ENCODE data around the gene CLCN5.

The CLCN5 gene

DNA sequence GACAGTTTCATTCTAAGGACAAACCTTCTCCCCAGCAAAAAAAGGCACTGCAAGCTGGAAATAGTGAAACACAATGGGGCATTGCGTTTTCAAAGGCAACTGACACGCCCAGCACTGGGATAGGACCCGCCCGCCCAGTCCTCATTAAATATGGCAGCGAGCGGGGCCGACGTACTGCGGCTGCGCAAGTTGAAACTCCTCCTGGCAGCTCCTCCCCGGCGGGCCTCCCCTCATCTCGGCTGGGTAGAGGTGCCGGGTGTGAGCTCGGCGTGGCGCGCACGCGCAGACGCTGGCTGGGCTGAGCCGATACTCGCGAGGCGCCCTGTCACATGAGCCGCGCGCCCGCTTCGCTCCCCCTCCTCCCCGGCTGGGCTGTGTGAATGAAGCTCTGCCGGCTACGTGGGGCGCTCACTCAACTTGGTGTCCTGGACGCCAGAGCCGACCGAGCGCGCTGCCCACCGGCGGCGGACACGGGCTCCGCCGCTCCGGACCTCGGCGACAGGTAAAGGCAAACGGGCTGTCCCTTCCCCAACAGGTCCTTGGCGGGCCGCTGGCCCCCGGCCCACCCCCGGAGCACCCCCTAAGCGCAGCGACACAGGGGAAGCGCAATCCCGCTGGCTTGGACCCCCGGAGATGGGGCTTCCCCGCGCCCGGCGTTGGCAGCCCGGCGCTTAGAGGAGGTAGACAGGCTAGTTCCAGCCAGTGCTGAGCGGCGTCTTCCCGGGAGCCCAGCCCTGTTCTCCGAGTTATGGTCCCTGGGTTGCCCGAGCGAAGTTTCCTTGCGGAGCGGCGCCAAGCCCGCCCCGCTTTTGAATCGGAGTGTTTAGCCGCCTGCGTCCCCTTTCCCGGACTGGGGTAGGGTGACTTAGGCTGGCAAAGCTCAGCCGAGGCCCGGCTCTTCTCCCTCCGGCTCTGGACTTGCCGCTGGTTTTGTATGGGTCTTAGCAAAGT lies at the start of gene CLCN5:
Gene CLCN5, plus strand, starts transcription at position 306 of the 951 bp plus-strand sequence. CDS start 2,703 bp downstream, outside the sequence.
- peak; percentile 93 for DNase-seq

DNA sequence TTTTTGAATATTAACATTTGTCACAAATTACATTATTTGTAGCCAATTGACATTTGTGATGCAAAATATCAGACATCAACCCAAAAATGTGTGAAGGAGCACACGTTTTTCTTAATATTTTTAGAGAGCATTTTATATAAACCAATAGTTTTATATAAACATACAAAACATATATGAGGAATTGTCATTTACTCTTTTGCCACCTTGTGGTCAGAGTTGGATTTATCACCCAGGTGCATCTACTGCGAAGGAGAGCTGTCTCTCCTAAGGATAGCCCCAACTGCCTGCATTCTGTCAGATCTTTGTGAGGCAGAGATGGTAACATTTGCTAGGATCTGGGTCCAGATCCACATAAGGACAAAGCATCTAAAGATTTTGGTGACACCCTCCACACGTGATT lies 45.6 kb upstream of the CLCN5 start:
- no peak for DNase-seq

DNA sequence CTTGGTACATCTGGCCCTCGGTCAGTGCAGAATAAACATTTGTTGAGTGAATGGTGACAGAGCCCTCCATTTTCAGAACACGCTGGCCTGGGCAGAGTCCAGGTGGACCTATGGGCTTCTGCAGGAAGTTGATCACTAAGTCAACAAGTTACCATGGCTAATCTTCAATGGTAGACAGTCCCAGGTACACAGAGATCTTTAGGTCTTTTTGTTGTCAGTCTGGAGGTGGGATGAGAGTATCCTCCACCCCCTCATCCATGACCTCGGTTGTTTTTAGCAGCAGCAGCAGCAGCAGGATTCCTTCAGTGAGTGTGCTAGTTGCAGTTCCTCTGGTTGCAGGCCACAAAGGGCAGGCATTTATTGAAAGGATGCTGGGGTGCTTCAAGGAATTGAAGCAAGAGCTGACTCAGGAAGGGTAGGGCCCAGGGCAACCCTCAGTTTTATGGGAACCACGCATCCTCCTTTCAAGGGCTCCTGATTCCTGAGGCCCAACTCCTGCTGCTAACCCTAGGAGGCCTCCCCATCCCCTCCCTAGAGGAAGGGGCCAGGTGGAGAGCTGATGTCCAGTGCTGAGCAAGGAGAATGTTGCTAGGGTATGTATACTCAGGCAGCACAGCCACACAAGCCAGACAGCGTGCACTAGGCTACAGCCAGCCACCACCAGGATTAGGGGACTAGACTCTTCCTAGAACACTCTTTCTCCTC lies 44.8 kb upstream of the CLCN5 start:
- DNase-seq = no peak

DNA sequence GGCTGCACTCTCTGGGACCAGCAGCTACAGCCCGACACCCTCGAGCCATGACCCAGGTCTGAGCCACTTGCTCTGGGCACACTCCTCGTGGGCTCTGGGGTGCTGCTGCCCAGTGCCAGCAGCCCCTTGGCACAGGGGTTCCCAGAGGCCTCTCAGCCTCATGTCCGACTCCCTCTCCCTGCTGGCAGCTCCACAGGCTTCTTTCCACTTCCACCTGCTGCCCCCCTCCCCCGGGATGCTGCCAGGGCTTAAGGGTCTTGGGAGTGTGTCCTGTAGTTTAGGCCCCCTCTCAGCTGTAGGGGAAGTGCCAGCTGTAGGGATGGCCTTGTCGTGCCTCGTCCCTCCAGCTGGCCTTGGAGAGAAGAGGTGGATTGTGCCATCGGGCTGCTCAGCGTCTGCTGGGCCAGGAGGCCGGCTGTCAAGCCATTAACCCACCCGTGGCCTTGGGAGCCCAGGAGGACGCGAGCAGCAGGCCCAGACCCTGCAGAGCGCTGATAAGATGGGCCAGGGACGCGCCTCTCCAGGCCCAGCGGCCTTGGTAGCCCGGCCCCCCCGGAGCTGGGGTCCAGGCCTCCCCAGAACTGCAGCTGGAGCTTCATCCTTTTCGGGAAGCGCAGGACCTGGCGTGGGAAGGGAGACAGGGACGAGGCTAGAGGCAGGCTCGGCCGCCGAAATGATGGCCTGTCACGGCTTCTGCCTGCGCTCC lies 44.1 kb upstream of the CLCN5 start:
- no peak for DNase-seq

DNA sequence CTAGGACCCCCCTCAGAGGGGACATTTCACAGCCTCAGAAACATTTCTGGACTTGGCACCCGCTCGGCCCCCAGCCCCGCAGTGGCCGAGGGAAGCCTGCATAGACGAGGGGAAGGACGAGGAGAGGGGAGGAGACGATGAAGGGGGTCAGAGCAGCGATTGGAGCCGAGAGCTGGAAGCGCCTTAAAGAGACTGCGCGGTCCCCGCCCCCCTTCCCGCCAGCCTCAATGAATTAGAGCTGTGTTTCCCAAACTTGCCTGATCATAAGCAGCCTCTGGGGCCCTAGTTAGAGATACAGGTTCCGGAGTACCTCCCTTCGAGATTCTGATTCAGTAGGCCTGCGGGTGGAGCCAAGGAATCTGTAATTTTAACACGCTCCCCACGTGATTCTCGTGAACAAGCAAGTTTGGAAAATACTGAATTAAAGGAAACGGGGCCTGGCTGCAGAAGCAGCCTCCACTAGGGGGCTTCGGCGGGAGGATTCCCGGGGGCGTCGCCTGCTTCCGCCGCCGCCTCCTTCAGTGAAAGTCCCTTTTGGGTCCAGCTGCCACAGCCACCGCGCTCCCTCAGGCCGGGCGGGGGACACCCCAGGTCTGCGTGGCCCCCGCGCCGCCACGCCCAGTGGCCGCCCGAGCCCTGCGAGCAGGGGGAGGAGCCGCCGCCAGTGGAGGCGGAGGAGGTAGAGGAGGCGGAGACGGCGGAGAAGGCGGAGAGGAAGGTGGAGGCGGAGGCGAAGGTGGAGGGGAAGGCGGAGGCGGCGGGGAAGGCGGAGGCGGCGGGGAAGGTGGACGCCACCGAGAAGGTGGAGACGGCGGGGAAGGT lies 43.4 kb upstream of the CLCN5 start, which contains the start of gene USP27X:
Gene USP27X, plus strand, starts transcription at position 651 of the 822 bp plus-strand sequence. CDS start 824 bp downstream, outside the sequence.
- peak; percentile 76 for DNase-seq

DNA sequence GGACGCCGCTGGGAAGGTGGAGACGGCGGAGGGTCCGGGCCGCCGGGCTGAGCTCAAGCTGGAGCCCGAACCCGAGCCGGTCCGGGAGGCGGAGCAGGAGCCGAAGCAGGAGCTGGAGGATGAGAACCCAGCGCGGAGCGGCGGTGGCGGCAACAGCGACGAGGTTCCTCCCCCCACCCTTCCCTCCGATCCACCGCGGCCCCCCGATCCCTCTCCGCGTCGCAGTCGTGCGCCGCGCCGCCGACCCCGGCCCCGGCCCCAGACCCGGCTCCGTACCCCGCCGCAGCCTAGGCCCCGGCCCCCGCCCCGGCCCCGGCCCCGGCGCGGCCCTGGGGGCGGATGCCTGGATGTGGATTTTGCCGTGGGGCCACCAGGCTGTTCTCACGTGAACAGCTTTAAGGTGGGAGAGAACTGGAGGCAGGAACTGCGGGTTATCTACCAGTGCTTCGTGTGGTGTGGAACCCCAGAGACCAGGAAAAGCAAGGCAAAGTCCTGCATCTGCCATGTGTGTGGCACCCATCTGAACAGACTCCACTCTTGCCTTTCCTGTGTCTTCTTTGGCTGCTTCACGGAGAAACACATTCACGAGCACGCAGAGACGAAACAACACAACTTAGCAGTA lies 42.6 kb upstream of the CLCN5 start:
- no peak for DNase-seq

DNA sequence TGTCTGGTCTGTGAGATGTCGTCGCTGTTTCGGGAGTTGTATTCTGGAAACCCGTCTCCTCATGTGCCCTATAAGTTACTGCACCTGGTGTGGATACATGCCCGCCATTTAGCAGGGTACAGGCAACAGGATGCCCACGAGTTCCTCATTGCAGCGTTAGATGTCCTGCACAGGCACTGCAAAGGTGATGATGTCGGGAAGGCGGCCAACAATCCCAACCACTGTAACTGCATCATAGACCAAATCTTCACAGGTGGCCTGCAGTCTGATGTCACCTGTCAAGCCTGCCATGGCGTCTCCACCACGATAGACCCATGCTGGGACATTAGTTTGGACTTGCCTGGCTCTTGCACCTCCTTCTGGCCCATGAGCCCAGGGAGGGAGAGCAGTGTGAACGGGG lies 41.7 kb upstream of the CLCN5 start:
- no peak for DNase-seq

DNA sequence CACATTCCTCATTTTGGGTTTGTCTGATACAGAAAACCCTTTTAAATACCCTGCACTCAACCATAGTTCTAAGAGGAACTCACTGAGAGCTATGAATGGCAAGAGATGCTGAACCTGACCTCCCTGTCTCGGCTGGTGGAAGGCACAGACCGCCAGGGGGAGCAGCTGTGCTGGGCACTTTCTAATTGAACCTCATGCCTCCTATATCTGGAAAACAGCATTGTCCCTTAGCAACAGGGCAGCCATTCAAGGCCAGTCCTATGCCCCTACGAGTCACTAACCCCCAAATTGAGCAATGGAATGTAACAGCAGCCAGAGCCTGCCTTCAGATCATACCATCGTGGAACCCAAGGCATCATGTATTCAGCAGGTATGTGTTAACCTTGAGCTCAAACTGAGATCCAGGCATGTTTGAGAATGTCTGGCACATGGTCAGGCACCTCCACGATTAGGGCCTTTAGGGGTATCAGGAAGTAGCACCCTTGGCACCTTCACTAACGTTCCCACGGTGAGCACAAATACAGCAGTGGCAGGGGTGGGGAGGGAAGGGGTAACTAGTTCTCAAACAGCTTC lies 38.0 kb upstream of the CLCN5 start:
- peak; percentile 69 for DNase-seq

DNA sequence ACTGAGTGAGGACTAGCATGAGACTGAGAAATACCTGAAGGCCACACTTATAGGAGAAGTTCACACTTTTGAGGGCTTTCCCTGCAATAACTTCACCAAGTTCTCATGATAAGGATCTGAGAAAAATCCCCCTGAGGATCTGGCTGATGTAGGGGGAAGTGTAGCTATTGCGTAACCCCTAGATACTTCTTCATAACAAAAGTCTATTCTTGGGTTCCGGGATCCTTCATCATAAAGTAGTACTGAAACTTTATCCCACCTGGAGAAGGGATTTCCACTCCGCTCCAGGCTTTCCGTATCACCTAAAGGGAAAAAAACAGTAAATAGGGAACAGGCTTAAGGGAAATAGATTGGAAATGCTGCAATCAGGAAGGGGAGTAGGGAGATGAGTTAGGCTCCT lies 29.9 kb upstream of the CLCN5 start:
- no peak for DNase-seq

DNA sequence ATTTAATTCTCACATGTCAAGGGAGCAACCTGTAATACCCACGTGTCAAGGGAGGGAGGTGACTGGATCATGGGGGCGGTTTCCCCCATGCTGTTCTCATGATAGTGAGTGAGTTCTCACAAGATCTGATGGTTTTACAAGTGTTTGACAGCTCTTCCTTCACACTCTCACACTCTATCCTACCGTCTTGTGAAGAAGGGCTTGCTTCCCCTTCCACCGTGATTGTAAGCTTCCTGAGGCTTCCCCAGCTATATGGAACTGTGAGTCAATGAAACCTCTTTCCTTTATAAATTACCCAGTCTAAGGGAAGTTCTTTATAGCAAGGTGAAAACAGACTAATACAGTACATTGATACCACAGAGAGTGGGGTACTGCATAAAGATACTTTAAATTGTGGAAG lies 25.4 kb upstream of the CLCN5 start:
- no peak for DNase-seq

DNA sequence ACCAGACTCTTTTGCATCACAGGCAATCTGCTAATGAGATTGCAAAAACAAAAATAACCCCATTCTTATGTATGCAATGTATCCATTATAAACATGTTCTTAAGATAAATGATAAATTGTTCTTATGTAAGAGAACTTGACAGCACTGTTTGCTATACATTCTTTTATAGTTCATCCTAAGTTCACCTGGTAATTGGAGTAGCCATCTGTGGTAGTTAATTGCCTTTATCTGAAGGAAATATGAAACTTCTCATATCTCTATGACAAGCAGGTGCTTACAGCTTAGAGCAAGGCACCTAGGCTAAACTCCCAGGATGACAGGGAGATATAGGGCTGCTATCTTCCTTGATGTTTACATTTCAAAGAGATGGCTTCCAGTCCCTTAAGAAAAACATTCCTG lies 21.3 kb upstream of the CLCN5 start:
- DNase-seq = no peak

DNA sequence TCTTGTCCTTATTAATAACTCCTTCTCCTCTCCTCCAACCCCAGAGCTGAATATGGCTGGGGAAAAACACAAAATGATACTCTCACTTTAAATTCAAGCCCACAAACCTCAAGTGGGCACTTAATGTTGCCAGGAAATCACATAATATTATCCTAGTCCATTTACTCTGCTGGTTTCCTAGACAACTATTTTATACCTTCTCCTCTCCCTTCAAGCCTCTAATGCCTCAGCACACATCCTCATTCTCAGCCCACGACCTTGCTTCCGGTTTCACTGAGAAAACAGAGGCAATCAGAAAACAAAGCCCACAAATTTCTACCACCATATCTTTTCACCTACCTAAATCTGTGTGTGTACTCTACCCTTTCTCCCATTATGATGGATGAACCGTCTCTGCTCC lies 12.1 kb upstream of the CLCN5 start:
- no peak for DNase-seq

DNA sequence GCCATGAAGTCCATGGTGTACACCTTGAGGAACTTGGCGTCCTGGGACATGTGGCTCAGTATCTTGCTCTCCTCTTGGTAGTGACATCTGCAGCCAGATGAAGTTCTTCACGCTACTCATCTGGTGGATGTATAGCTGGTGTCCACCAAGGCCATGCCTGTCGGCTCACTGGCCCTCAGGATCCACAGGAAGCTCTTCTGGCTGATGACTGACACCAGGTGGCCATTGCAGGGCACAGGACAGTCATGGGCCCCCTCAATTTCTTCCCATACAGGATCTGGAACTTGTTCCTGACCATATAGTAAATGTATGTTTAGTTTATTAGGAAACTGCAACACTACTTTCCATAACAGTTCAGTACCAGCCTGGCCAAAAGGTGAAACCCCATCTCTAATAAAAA lies 10.3 kb upstream of the CLCN5 start:
- DNase-seq = no peak

DNA sequence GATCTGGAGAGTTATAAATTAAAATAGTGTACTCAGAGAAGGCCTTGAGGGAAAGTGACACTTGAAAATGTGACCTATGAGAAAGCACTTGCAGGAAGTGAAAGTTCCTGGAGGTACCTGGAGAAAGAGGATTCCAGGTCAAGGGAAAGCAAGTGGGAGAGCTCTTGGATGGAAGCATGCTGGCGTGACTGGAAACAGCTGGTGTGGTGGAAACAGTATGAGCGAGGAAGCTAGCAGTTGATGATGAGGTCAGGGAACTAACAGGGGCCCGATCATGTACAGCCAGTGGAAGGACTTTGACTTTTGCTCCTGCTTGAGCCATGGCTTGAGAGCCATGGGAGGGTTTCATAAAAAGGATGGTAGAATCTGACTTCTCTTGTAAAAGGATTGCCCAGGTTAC lies 9.5 kb upstream of the CLCN5 start:
- DNase-seq = no peak

DNA sequence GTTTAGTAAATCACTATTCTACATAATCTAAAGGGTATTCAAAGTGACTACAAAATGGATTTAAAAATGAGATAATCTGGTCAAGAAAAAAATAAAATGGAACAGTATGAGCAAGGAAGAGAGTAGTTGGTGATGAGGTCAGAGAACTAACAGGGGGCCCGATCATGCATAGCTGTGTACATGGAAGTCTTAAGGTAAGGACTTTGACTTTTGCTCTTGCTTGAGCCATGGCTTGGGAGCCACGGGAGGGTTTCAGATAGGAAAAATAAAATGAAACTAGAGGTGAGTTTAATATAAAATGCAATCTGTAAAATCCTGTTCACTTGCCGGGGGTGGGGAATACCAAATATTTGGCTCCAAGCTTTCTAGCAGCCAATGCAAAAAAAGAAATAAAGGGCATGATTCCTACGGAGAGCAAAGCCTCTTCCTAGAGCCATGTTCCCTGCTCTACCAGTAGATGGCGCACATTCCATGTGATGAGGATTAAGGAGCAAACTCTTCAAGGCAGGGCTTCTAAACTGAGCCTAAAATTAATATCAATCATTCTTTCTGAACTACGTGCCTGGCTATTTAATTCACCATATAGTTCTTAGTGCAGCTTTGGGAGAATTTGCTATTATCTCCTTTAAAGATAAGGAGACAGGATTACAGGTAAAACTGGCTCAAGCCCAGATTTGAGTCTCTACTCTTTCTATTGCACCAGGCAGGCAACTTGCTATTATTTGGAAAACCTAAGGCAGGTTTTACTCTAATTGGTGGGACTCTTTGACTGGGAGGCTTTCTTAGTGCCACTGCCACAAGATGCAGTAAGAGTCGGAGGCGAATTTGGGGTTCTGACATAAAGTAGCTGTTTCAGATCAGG lies 6.8 kb upstream of the CLCN5 start:
- peak; percentile 37 for DNase-seq

DNA sequence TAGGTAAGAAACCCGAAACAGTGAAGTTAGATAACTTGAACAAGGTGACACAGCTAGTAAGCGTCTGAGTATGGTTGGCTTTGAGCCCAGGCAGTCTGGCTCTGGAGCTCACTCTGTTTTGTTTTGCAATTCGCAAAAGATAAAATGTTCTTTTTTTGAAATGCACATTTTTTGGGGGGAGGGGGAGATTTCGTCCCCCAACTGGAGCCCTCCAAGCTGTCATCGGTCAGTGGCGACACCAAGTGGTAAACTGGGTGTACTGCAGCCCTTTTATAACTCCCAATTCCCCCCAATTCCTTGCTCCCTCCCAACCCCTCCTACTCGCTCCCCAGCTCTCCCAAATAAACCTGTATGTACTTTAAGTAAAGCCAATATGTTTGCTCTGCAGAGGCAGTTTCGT lies 2.8 kb upstream of the CLCN5 start:
- peak; percentile 19 for DNase-seq

DNA sequence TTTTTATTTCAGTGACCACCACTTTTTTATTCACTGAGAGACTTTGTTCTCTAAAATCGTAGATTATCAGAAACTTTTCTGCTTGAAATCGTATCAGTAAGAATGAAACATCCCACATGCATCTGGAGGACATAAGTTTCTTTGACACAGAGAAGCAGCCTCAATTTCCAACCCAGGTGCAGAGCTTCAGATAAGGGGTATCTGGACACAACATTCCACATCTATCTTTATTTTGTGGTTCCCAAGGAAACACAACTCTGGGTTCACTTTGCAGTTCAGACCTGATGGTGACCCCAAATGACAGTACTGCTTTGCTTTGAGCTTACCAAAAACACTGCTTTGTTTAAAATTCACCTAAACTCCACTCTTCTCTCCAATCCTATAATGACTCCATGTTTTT lies 1.3 kb upstream of the CLCN5 start:
- DNase-seq = no peak

DNA sequence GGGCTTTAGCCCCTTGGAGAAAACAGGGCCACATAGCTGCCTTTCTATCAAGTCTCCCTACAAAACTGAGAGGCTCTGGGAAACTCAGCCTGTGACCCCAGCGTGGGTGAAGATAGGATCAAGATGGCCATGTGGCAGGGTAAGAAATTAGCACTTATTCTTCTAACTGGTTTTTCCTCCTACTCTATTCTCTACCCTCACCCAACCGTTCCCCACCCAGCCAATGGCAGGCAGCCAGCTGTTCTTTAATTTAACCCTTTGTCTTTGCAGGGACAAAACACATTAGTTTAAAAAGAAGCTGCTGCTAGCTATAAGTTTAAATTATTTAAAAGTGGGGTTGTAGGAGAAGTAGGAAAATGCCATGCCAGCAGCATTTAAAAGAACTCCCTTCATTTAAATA lies 2.8 kb downstream of the CLCN5 start:
- no peak for DNase-seq

DNA sequence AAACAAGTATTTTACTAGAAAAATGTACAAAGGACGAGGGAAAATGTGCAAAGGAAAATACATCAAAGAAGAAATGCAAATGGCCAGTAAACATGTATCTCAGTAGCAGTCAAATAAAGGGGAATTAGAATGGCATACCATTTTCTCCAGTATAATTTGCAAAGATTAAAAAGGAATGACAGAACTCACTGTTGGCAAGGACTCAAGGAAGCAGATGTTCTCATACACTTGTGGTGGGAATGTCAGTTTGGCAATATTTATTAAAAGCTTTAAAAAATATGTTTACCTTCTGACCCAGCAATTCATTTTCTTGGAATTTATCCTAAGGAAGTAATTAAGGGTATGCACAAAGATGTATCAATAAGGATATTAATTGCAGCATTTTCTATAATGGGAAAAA lies 7.6 kb downstream of the CLCN5 start:
- no peak for DNase-seq

DNA sequence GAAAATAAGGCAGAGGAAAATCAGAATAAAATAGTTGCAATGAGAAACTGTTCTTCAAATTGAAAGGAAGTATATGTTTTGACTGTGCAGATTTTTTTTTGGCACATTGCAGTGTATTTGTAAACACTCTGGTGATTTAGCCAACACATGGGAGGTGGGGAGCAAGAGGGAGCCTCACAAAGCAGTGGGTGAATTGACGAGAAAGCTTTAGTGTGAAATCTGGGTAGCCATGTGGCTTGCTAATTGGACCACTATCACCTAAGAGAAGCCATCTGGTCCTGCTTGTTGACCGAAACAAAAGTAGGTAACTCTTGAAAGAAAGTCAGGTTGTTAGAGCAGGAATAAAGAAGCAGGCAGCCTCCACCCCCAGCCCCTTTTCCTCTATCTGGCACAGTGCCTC lies 10.4 kb downstream of the CLCN5 start:
- DNase-seq = no peak

DNA sequence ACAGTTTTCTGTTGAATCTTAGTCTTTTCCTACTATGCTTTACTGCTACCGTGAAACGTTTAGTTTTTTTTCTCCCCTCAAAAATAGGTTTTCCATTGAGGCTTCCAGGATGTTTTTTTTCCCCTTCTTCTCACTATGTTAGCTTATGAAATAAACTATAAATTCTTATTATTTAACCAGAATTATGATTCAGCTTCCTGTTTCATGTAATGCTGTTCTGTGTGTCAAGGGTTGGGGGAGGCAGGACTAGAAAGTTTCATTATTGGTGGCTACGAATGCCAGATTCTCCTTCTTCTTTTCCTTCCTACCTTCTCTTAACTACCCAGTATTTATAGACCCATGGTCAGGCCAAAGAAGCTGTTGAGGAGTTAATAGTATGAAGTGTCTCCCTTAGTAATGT lies 11.8 kb downstream of the CLCN5 start:
- DNase-seq = no peak
